ENCODE results near the gene SPIRE1.

DNA sequence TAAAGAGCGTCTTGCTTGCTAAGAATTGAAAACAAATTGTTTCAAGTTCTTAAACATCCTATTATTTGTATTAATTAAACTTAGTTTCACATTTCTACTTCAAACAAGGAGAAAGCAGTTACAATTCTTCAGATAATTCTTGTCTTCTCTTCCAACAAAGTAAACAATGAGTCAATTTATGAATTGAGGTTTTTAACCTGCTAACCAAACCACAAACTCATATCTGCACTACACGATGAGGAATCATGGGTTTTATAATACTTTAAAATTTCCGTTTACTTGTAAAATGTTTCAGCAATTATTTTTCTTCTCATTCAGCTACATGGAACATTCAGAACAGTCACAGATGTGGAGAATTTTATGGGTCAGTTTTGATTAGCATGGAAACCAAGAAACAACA, 114.2 kb downstream of the SPIRE1 start:
- TF ChIP-seq, protein P1, sequence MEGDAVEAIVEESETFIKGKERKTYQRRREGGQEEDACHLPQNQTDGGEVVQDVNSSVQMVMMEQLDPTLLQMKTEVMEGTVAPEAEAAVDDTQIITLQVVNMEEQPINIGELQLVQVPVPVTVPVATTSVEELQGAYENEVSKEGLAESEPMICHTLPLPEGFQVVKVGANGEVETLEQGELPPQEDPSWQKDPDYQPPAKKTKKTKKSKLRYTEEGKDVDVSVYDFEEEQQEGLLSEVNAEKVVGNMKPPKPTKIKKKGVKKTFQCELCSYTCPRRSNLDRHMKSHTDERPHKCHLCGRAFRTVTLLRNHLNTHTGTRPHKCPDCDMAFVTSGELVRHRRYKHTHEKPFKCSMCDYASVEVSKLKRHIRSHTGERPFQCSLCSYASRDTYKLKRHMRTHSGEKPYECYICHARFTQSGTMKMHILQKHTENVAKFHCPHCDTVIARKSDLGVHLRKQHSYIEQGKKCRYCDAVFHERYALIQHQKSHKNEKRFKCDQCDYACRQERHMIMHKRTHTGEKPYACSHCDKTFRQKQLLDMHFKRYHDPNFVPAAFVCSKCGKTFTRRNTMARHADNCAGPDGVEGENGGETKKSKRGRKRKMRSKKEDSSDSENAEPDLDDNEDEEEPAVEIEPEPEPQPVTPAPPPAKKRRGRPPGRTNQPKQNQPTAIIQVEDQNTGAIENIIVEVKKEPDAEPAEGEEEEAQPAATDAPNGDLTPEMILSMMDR (conservative IDR thresholded peaks at IDR 0.05; ENCODE audit: low read depth, low read length) = no peak
- TF ChIP-seq POLR2A (IDR thresholded peaks at IDR 0.05; ENCODE audit: low read depth, low read length) (no peak), CEBPB (IDR thresholded peaks at IDR 0.05; ENCODE audit: low read depth, low read length) (no peak)

Data from IMR-90 (cell line).